Kidney (tissue), 14 donors: ENCODE data around the gene PCSK5. TPM values are rescaled to one million over a fixed set of nuclear protein-coding genes. Genes with fewer than 3 reads are reported as not detected.

Source experiments
- DNase-seq, 5 donors: peaks; one replicate each; pipeline ENCODE4 v3.0.0-alpha.2; 2013 to 2020
- FAIRE-seq: peaks from 2 replicates; lab custom pipeline; 2012; peaks lifted over from hg19 to GRCh38; lab: Jason Lieb, UNC
- H3K27ac ChIP-seq, 2 donors: one replicate each; pipeline ENCODE4 v1.7.0; 2013; ENCODE audit warnings: low read depth in 2 of 2, low read length in 2 of 2, inconsistent platforms in 1 of 2
- H3K27me3 ChIP-seq: one replicate; pipeline ENCODE4 v1.7.1; 2013; ENCODE audit warnings: low read length, inconsistent platforms; ENCODE audit not compliant: control insufficient read depth, insufficient read depth
- H3K36me3 ChIP-seq, 3 donors: one replicate each; pipeline versions ENCODE4 v1.7.0 to v1.7.1; 2013; ENCODE audit warnings: low read length in 3 of 3, control low read depth in 1 of 3, inconsistent platforms in 1 of 3; ENCODE audit not compliant: insufficient read depth in 3 of 3, control insufficient read depth in 2 of 3
- H3K4me1 ChIP-seq, 3 donors: one replicate each; pipeline versions ENCODE4 v1.7.0 to v1.7.1; 2013; ENCODE audit warnings: low read length in 3 of 3, inconsistent platforms in 1 of 3, low read depth in 1 of 3; ENCODE audit not compliant: control insufficient read depth in 2 of 3, insufficient read depth in 2 of 3
- H3K4me3 ChIP-seq, 3 donors: one replicate each; pipeline versions ENCODE4 v1.7.0 to v1.8.1; 2013; ENCODE audit warnings: low read length in 3 of 3, control low read depth in 1 of 3, inconsistent platforms in 1 of 3
- H3K9ac ChIP-seq, 3 donors: one replicate each; pipeline versions ENCODE4 v1.7.0 to v1.7.1; 2013; ENCODE audit warnings: low read length in 3 of 3, control low read depth in 1 of 3, inconsistent platforms in 1 of 3
- H3K9me3 ChIP-seq, 3 donors: one replicate each; pipeline versions ENCODE4 v1.7.0 to v1.7.1; 2013; ENCODE audit warnings: low read length in 3 of 3, control low read depth in 1 of 3, inconsistent platforms in 1 of 3; ENCODE audit not compliant: control insufficient read depth in 2 of 3, insufficient read depth in 1 of 3
- CTCF ChIP-seq: IDR thresholded peaks from 3 replicates; pipeline ENCODE4 v1.5.1; 2012; ENCODE audit warnings: mild to moderate bottlenecking, moderate library complexity, borderline replicate concordance; ENCODE audit not compliant: insufficient read depth; ENCODE audit errors: extremely low read depth
- intact Hi-C: fragments of 100-400 bp; cut with DNase I; formaldehyde crosslinking; loops from one replicate; pipeline ENCODE4 v1.11.1; 2022
- polyA plus RNA-seq: library from polyadenylated mRNA; stranded (reverse); fragments of 350-450 nt; fragmentation: Illumina TruSeq; extraction: RNeasy Lipid Tissue Mini Kit (QIAGEN cat#74804); gene quantifications from one replicate; pipeline ENCODE4 v1.2.3, GENCODE V29; 2014; ENCODE audit warnings: low read depth, low replicate concordance; ENCODE audit not compliant: insufficient read depth
- total RNA-seq: library from RNA; stranded (reverse); fragmentation: NEBNext Ultra II Directional; extraction: Animal tissue kit (Norgen Biotek cat#: 25700); gene quantifications from one replicate; pipeline ENCODE4 v1.2.1, GENCODE V29; 2021
- donor health status: control.
- donor health status: control.
- donor health status: control.
- donor health status: control.
- donor health status: control.
- donor health status: DM: yes; HTN: yes; CAD: no.
- donor health status: Normal renal cell carcinoma (clear cell type).

The PCSK5 gene
- total and polyA plus RNA-seq, 2 donors from 2014 or later = 1.6 to 14.7 TPM

DNA sequence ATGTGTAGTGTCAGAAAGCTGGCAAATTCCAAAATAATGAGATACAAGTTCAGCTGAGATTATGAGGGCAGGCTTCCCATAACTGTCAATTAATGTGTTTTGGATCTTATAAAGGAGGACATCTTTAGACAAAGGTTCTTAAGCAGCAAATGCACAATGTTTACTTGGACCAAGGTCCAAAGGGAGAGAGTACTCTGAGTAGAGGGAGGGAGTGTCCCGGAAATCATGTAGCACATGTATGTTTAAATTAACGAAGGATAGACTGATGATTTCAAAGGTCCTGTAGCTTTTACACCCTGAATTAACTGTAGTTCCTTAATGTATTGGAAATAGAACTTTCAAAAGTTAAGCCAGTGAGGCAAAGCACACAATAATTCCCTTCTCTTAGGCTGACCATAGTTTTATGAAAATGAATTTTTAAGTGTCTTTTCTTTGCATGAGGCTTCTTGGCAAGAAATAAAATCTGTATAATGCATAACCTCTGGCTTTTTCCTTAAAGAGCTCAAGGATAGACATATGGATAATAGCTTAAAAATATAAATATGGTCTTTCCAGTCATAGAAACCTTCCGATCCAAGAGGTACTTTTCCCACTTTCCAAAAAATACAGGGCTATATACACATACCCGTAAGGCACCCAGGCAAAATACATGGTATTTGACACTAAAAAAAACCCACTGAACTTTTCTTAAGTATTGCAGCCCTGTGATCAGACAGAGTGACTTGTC, 93.0 kb downstream of the PCSK5 start:
- FAIRE-seq = no peak
- Histone ChIP-seq H3K27ac (no peak overlapping the region), H3K4me3 (no peak overlapping the region), H3K36me3 (no peaks in the 10 kb centered on the region), H3K27me3 (no peaks in the 10 kb centered on the region), H3K9ac (no peak overlapping the region), H3K9me3 (no peaks in the 10 kb centered on the region), H3K4me1 (no peaks in the 10 kb centered on the region)
- TF ChIP-seq CTCF = no peak
- intact Hi-C loops = no loop called here
- DNase-seq = no peak

GRCh38 chr9:75985515-75985914, 95.0 kb downstream of the PCSK5 start:
- no peak for TF ChIP-seq CTCF
- Histone ChIP-seq H3K9ac (no peak overlapping the region), H3K4me1 (peaks cover 0 to 4% (median 0%) of the 10 kb centered on the region in 3 donors), H3K4me3 (no peak overlapping the region), H3K36me3 (no peaks in the 10 kb centered on the region), H3K27me3 (no peaks in the 10 kb centered on the region), H3K27ac (no peak overlapping the region), H3K9me3 (no peaks in the 10 kb centered on the region)
- intact Hi-C loops = no loop called here
- DNase-seq (no peak), FAIRE-seq (no peak)

GRCh38 chr9:75988663-75989062, 98.2 kb downstream of the PCSK5 start:
- FAIRE-seq (no peak), DNase-seq (no peak)
- H3K36me3 ChIP-seq = no peaks in the 10 kb centered on the region
- intact Hi-C loops = no loop called here
- no peaks in the 10 kb centered on the region for H3K9me3 ChIP-seq
- no peaks in the 10 kb centered on the region for H3K27me3 ChIP-seq
- H3K9ac ChIP-seq = no peak overlapping the region
- H3K27ac ChIP-seq = no peak overlapping the region
- peaks cover 0 to 4% (median 0%) of the 10 kb centered on the region in 3 donors for H3K4me1 ChIP-seq
- H3K4me3 ChIP-seq = no peak overlapping the region
- TF ChIP-seq CTCF = no peak
